GM19463 (cell line): ENCODE results near the gene PWP2.
A peak's percentile ranks its signal among the peaks of the same experiment; 100 is the strongest.

Experiments used
- ATAC-seq: cut with Tn5 transposase; IDR thresholded peaks from one replicate; pipeline ENCODE4 v1.9.1; 2021; ENCODE audit warnings: mild to moderate bottlenecking, moderate library complexity; ENCODE audit not compliant: unreplicated experiment

The PWP2 gene

GRCh38 chr21:44107026-44107501 lies at the start of gene PWP2:
PWP2 (plus strand) TSS chr21:44107399; CDS start chr21:44107417, 18 bp downstream.
- peak; percentile 74 for ATAC-seq

GRCh38 chr21:44057960-44058651 lies 49.1 kb upstream of the PWP2 start:
- ATAC-seq: no peak

DNA sequence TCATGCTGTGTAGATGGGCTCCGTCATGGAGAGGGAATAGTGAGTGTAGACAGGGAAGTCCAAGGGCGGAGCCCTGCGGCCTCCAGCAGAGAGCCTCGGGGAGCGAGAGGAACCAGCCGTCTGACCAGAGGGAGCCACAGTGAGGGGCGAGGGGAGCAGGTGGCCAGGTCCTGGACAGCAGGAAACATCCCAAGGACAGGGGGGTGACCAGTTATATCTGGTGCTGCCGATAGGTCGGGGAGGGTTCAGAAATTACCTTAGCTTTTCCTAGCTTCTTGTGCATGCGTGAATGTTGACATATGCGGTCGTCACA lies 48.6 kb upstream of the PWP2 start:
- ATAC-seq: no peak

GRCh38 chr21:44058981-44059380 lies 48.2 kb upstream of the PWP2 start:
- ATAC-seq: no peak

DNA sequence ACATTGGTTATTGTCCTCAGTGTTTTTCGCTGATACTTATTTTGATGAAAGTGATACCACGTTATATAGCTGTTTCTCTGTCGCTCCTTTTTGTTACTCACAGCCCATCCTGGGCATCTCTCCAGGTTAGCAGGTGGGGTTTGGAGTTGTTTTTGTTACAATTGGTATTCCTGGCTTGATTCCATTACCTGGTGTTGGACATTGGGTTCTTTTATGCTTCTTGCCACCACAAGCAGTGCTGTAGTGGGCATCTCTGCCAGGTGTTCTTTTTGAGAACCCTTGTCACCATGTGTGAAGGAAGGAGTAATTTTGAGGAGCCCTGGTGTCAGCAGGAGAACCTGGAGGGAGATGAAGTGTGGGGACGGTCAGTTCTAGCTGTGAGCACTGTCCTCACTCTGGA lies 47.5 kb upstream of the PWP2 start:
- no peak for ATAC-seq

GRCh38 chr21:44062380-44062779 lies 44.8 kb upstream of the PWP2 start:
- no peak for ATAC-seq

DNA sequence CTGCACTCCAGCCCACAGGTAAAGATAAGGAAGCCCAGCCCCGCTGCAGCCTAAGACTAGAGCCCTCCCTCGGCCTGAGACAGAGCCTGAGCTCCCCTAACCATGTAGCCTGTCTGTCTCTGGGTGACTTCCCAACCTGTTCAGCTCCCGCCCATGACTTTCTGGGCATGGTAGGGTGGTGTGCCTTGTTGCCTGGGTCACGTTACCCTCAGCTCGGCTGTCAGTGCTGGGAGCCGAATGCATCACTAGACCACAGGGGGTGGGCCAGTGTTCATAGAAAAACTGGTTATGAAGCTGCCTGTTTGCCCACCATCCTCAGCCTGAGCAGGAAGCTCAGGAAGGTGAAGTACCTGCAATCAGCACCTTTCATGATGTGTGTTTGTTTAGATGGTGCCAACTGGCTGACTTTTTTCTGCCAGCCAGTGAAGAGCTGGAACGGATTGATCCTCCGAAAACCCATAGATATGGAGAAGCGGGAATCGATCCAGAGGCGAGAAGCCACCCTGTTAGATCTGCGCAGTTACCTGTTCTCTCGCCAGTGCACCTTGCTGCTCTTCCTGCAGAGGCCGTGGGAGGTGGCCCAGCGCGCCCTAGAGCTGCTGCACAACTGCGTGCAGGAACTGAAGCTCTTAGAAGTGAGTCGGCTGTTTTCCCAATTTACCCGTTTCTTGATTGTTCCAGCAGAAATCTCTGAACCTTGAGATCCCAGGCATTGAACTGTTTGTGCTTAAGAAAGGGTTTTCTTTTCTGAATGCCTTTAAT lies 43.9 kb upstream of the PWP2 start:
- ATAC-seq: no peak

- ATAC-seq: no peak
These were observed 42.3 kb upstream of the PWP2 start for GRCh38 chr21:44064852-44065403.

- ATAC-seq: no peak
These were observed 41.8 kb upstream of the PWP2 start for GRCh38 chr21:44065428-44065827.

DNA sequence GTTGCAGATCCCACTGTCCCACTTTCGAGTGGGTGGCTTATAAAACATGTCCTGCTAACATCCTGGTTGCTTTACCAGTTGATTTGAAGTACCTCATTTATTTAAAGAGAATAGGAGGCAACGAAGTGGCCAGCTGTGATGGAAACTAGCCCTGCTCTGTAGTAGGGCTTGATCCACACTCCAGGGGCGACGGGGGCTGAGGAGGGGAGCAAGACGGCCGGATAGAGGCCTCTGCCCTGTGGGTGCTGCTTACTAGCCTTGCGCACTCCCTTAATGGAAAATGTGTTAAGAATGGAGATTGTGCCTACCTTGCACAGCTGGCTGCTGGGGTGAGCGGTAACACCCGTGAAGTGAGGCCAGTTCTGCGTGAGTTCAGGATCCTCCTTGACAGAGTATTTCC lies 41.1 kb upstream of the PWP2 start:
- no peak for ATAC-seq

- ATAC-seq: no peak
These were observed 40.0 kb upstream of the PWP2 start for GRCh38 chr21:44067011-44067839.

DNA sequence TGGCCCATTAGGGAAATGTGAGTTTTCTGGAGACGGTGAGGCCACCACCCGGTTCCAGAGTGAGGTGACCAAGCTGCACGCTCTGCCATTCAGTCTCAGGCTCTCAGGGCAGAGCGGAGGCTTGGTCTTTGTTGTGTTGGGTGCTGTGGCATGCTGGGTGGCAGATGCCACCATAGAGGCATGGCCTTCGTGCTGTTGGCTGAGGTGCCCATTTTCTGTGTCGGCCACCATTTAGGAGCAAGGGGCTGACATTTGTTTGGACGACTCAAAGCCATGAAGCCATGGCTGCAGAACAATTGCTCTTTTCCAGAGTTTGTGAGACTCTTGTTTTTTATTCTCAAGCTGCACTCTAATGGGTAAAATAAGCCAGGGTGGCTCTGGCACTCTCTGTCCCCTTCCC lies 36.8 kb upstream of the PWP2 start:
- no peak for ATAC-seq

- no peak for ATAC-seq
These were observed 35.7 kb upstream of the PWP2 start for GRCh38 chr21:44071359-44072104.

DNA sequence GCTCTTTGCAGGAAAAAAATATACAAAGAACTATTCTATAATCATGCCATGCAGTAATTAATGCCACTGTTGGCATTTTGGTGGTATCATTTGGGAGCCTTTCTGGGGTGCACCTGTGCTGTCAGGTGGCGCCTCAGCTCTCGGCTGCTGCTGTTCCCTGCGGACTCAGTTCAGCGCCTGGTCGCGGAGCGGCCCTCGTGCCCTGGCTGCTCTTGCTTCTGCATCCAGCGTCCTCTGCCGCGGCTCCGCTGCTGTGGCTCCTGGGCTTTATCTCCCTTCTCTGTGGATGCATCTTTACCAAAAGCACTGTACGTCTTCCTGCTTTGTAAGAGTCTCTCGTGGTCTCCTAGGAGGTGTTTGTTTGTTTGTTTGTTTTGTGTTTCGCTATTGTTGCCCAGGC lies 35.1 kb upstream of the PWP2 start:
- ATAC-seq: no peak

- ATAC-seq: no peak
These were observed 32.8 kb upstream of the PWP2 start for GRCh38 chr21:44074315-44074958.

GRCh38 chr21:44076316-44076715 lies 30.9 kb upstream of the PWP2 start:
- no peak for ATAC-seq

- ATAC-seq: no peak
These were observed 28.7 kb upstream of the PWP2 start for GRCh38 chr21:44078411-44078981.

- ATAC-seq: no peak
These were observed 27.8 kb upstream of the PWP2 start for GRCh38 chr21:44079446-44079845.

DNA sequence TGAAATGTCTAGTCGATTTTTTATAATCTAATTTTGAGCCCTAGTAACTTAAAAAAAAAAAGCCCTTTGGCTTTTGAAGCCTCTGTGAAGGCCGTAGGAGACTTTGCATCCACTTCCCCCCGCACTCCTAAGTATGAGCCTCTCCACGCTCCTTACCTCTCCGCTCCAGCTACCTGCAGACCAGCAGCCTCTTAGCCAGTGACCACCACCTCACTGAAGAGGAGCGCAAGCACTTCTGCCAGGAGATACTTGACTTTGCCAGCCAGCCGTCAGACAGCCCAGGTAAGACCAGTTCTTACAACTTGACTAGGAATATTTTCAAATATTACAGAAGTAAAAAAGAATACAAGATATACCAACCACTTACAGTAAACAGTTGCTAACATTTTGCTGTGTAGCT lies 27.4 kb upstream of the PWP2 start:
- no peak for ATAC-seq
